Fibroblast of pulmonary artery (primary cell): ENCODE measurements around the gene MYH7B.

Source experiments
- DNase-seq: peaks from one replicate; pipeline ENCODE4 v3.0.0-alpha.2; 2010; ENCODE audit warnings: low read depth
- H3K4me3 ChIP-seq: replicated peaks from 2 replicates; pipeline ENCODE4 v1.5.1; 2011; ENCODE audit warnings: low read depth, mild to moderate bottlenecking, control low read depth, low read length, moderate library complexity
- CTCF ChIP-seq: IDR thresholded peaks from 2 replicates; pipeline ENCODE4 v1.5.1; 2011; ENCODE audit warnings: mild to moderate bottlenecking, control low read depth, low read length, inconsistent platforms; ENCODE audit errors: missing control alignments

MYH7B gene

GRCh38 chr20:35004749-35005462, 49.2 kb downstream of the MYH7B start:
- no peak for DNase-seq
- no peak overlapping the region for H3K4me3 ChIP-seq
- TF ChIP-seq CTCF = no peak
